GM23248 (cell line): ENCODE measurements around the gene ARHGEF4. TPM values are rescaled to one million over a fixed set of nuclear protein-coding genes. Genes with fewer than 3 reads are reported as not detected.

Experiments used
- DNase-seq: peaks from one replicate; pipeline ENCODE4 v3.0.0-alpha.2; 2015
- H2AFZ ChIP-seq: fragments of 200-600 bp; sonication (generic); 2 replicates; pipeline ENCODE4 v1.6.1; 2016; ENCODE audit warnings: antibody characterized with exemption
- H3F3A ChIP-seq: fragments of 200-600 bp; sonication (generic); 2 replicates; pipeline ENCODE4 v1.6.1; 2016; ENCODE audit warnings: mild to moderate bottlenecking, antibody characterized with exemption, mixed run types; ENCODE audit not compliant: insufficient read depth
- H3K27ac ChIP-seq: fragments of 200-600 bp; sonication (generic); 2 replicates; pipeline ENCODE4 v1.5.1; 2016; ENCODE audit warnings: mild to moderate bottlenecking
- H3K27me3 ChIP-seq: fragments of 200-600 bp; sonication (generic); replicated peaks from 2 replicates; pipeline ENCODE4 v1.6.1; 2016; ENCODE audit warnings: mild to moderate bottlenecking; ENCODE audit not compliant: insufficient read depth
- H3K36me3 ChIP-seq: fragments of 200-600 bp; sonication (generic); 2 replicates; pipeline ENCODE4 v1.6.1; 2016; ENCODE audit warnings: low read depth, mild to moderate bottlenecking
- H3K4me1 ChIP-seq: fragments of 200-600 bp; sonication (generic); 2 replicates; pipeline ENCODE4 v1.6.1; 2016; ENCODE audit warnings: mild to moderate bottlenecking; ENCODE audit not compliant: insufficient read depth
- H3K4me2 ChIP-seq: fragments of 200-600 bp; sonication (generic); one replicate; pipeline ENCODE4 v1.6.1; 2016; ENCODE audit warnings: mild to moderate bottlenecking; ENCODE audit not compliant: unreplicated experiment
- H3K4me3 ChIP-seq: fragments of 200-600 bp; sonication (generic); 2 replicates; pipeline ENCODE4 v1.5.1; 2016; ENCODE audit warnings: mild to moderate bottlenecking
- H3K79me2 ChIP-seq: fragments of 200-600 bp; sonication (generic); 2 replicates; pipeline ENCODE4 v1.6.1; 2016; ENCODE audit warnings: mild to moderate bottlenecking; ENCODE audit not compliant: insufficient read depth
- H3K9ac ChIP-seq: fragments of 200-600 bp; sonication (generic); 2 replicates; pipeline ENCODE4 v1.6.1; 2016; ENCODE audit warnings: mild to moderate bottlenecking
- H3K9me2 ChIP-seq: fragments of 200-600 bp; sonication (generic); 2 replicates; pipeline ENCODE4 v1.6.1; 2016; ENCODE audit warnings: mixed run types, mild to moderate bottlenecking, moderate library complexity; ENCODE audit not compliant: insufficient read depth
- H3K9me3 ChIP-seq: fragments of 200-600 bp; sonication (generic); one replicate; pipeline ENCODE4 v1.6.1; 2017; ENCODE audit warnings: low read depth
- H4K20me1 ChIP-seq: fragments of 200-600 bp; sonication (generic); 2 replicates; pipeline ENCODE4 v1.6.0; 2016; ENCODE audit not compliant: insufficient read depth
- EZH2 ChIP-seq: fragments of 200-600 bp; sonication (generic); IDR thresholded peaks from 2 replicates; pipeline ENCODE4 v1.6.1; 2018; ENCODE audit warnings: antibody characterized with exemption, mild to moderate bottlenecking; ENCODE audit not compliant: insufficient read depth, poor library complexity, severe bottlenecking
- EZH2phosphoT487 ChIP-seq: fragments of 200-600 bp; sonication (generic); IDR thresholded peaks from 2 replicates; pipeline ENCODE4 v1.6.1; 2018; ENCODE audit warnings: antibody characterized with exemption, moderate library complexity, mild to moderate bottlenecking, low read depth; ENCODE audit not compliant: insufficient read depth
- WGBS, 2 experiments: methylation state at CpG; one replicate each; pipeline ENCODE4 v1.1.6; 2015 to 2017; ENCODE audit warnings: low lambda C conversion rate in 2 of 2, low coverage in 1 of 2; ENCODE audit errors: missing lambda C conversion rate in 2 of 2; 5-methylcytosine and 5-hydroxymethylcytosine counted together
- in situ Hi-C: fragments of 300-500 bp; cut with MboI; formaldehyde crosslinking; loops from 2 replicates; pipeline ENCODE4 v1.15.0; 2020
- polyA plus RNA-seq: library from polyadenylated mRNA; unstranded; fragments of >200 nt; fragmentation: Nextera tagmentation; extraction: Ambion mirVana; gene quantifications from 2 replicates; pipeline ENCODE4 v1.2.1, GENCODE V29; 2016
- total RNA-seq: library from RNA; depleted of rRNA; stranded (reverse); fragments of >200 nt; shearing (Covaris generic); gene quantifications from 2 replicates; pipeline ENCODE4 v1.2.3, GENCODE V29; 2014

ARHGEF4 gene
- total and polyA plus RNA-seq, 2 experiments from 2014 or later = 7.4 to 26.0 TPM

DNA sequence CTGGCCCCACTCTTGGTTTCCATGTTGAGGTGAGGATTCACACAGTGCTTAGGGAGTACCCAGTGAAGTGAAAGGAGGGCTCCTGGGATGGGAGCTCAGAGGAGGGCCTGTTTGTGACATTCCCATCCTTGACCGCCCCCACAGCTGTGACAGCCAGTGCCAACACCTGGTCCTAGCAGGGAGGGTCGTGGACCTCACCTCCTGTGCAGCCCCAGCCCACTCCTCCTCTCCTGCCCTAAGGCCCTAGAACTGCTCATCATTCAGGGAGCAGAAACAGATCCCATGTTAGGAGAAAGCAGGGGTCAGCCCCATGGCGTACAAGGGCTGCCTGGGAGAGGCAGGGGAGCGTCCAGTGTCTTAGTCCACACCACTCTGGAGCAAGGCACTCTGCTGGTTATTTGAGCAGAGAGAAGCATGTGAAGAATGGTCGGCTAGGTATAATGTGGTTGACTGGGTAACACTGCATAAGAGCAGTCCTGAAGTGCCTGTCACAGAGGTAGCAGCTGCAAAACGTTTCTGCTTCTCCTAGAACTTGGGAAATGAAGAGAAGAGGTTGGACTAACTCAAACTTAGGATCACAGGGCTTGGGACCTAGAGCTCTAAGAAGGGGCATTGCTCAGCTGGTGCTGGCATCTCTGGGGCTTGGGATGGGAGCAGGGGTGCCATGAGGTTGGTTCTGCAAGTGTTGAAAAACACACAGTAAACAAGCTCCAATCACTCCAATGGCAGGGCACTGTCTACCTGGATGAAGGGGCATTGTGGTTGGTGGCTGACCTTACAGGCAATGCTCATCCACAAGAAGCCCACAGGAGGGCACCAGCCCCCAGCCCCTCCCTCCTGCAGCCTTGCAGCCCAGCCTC, 200.9 kb downstream of the ARHGEF4 start:
- Histone ChIP-seq H3K4me1 (peaks cover 6% of the 10 kb centered on the region; the same call in 1 of the 2 replicates), H3K36me3 (no peaks in the 10 kb centered on the region), H3F3A (no peaks in the 10 kb centered on the region), H3K9ac (no peak overlapping the region), H3K9me2 (no peaks in the 10 kb centered on the region), H3K4me3 (no peak overlapping the region), H3K27me3 (no peaks in the 10 kb centered on the region), H3K4me2 (no peak overlapping the region), H3K9me3 (no peaks in the 10 kb centered on the region), H2AFZ (no peak overlapping the region), H4K20me1 (no peaks in the 10 kb centered on the region), H3K79me2 (no peaks in the 10 kb centered on the region), H3K27ac (no peak overlapping the region)
- DNase-seq = no peak
- WGBS, 2 experiments = 53 to 59% methylated on average over 6 of the region's 6 CpGs
- TF ChIP-seq EZH2phosphoT487 (no peak), EZH2 (no peak)
- in situ Hi-C loops = no loop called here

DNA sequence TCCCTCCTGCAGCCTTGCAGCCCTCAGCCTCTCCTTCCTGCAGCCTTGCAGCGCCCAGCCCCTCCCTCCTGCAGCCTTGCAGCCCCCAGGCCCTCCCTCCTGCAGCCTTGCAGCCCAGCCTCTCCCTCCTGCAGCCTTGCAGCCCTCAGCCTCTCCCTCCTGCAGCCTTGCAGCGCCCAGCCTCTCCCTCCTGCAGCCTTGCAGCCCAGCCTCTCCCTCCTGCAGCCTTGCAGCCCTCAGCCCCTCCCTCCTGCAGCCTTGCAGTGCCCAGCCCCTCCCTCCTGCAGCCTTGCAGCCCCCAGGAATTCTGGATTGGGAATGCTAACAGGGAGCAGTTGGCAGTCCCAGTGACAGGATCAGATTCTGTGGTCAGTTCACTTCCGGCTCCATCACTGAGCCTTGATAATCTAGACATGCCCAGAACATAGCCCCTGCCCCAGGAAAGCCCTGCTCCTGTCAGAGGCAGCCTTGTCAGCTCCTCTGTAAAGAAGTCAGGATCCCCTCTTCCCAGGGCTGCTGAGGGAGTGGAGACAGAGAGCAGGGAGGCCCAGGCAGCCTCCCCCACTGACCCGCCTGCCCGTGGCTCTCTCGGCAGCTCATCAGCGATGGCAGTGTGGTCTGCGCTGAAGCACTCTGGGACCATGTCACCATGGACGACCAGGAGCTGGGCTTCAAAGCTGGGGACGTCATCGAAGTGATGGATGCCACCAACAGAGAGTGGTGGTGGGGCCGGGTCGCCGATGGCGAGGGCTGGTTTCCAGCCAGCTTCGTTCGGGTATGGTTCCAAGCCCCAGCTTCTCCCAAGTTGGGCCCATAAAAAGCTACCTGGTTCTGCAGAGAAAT, 201.8 kb downstream of the ARHGEF4 start:
- Histone ChIP-seq H3K4me2 (no peak overlapping the region), H3K9ac (no peak overlapping the region), H3K9me3 (no peaks in the 10 kb centered on the region), H3K4me3 (no peak overlapping the region), H3K36me3 (no peaks in the 10 kb centered on the region), H3F3A (no peaks in the 10 kb centered on the region), H4K20me1 (no peaks in the 10 kb centered on the region), H3K9me2 (no peaks in the 10 kb centered on the region), H3K4me1 (peaks cover 6% of the 10 kb centered on the region; the same call in 1 of the 2 replicates), H2AFZ (no peak overlapping the region), H3K79me2 (no peaks in the 10 kb centered on the region), H3K27me3 (no peaks in the 10 kb centered on the region), H3K27ac (no peak overlapping the region)
- no peak for DNase-seq
- TF ChIP-seq EZH2 (no peak), EZH2phosphoT487 (no peak)
- WGBS, 2 experiments = 88 to 89% methylated on average over 15 to 17 of the region's 17 CpGs
- in situ Hi-C loops = no loop called here

DNA sequence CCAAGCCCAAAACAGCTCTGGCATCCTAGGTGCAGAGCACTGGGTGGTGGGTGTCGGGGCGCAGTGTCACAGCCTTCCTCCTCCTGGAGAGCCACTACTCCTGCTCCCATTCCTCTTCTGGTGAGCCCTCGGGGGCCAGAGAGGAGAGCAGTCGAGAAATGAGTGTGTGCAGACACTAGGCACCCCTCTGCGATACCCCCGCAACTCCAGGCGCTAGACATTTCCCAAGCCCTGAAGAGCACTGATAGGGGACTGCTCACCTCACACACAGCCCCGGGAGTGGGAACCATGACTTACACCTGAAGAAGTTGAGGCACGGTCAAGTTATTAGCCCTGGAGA, 202.4 kb downstream of the ARHGEF4 start:
- H3K4me3 ChIP-seq = no peak overlapping the region
- no peaks in the 10 kb centered on the region for H3K9me3 ChIP-seq
- no peak overlapping the region for H2AFZ ChIP-seq
- in situ Hi-C loops = no loop called here
- TF ChIP-seq EZH2phosphoT487 = no peak
- no peak for TF ChIP-seq EZH2
- no peaks in the 10 kb centered on the region for H3K79me2 ChIP-seq
- H3K4me1 ChIP-seq = peaks cover 5% of the 10 kb centered on the region; the same call in 1 of the 2 replicates
- 96 to 99% methylated on average over 9 of the region's 9 CpGs for WGBS, 2 experiments
- H4K20me1 ChIP-seq = no peaks in the 10 kb centered on the region
- H3F3A ChIP-seq = no peaks in the 10 kb centered on the region
- H3K27ac ChIP-seq = no peak overlapping the region
- no peaks in the 10 kb centered on the region for H3K27me3 ChIP-seq
- no peaks in the 10 kb centered on the region for H3K9me2 ChIP-seq
- H3K9ac ChIP-seq = no peak overlapping the region
- no peak overlapping the region for H3K4me2 ChIP-seq
- no peak for DNase-seq
- H3K36me3 ChIP-seq = no peaks in the 10 kb centered on the region

DNA sequence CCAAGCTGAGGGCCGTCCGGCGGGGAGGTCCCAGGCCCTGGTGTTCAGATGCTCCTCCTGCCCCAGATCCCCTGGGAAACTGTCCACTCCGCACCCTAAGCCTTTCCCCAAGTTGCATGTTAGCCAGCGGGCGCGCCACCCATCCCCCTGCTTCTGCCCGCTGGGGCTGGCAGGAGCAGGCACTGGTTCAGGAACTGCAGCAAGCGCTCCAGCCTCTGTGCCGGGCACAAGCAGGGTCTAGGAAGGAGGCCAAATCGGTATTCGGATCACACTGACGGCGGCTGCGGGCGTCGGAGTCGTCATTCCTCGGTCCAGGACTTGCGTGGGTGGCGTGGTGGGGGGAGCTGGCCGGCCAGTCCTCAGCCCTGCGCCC, 202.8 kb downstream of the ARHGEF4 start:
- H3K36me3 ChIP-seq = no peaks in the 10 kb centered on the region
- peaks cover 2% of the 10 kb centered on the region; the same call in 1 of the 2 replicates for H3K4me1 ChIP-seq
- no peak overlapping the region for H3K4me2 ChIP-seq
- no peaks in the 10 kb centered on the region for H4K20me1 ChIP-seq
- no peaks in the 10 kb centered on the region for H3K79me2 ChIP-seq
- in situ Hi-C loops = no loop called here
- no peak overlapping the region for H3K27ac ChIP-seq
- no peak overlapping the region for H3K9ac ChIP-seq
- no peak overlapping the region for H3K4me3 ChIP-seq
- DNase-seq = no peak
- H3K9me3 ChIP-seq = no peaks in the 10 kb centered on the region
- no peaks in the 10 kb centered on the region for H3K9me2 ChIP-seq
- H3K27me3 ChIP-seq = no peaks in the 10 kb centered on the region
- H3F3A ChIP-seq = no peaks in the 10 kb centered on the region
- TF ChIP-seq EZH2 (no peak), EZH2phosphoT487 (no peak)
- H2AFZ ChIP-seq = no peak overlapping the region
- 95 to 96% methylated on average over 22 to 23 of the region's 23 CpGs for WGBS, 2 experiments
